HepG2 (cell line): ENCODE results near the gene ETV1. TPM values are rescaled to one million over a fixed set of nuclear protein-coding genes. Genes with fewer than 3 reads are reported as not detected.

Experiments
- ATAC-seq: fragments of 200-7000 bp; cut with Tn5 transposase; 3 replicates; pipeline ENCODE4 v1.9.1; 2020; ENCODE audit warnings: mild to moderate bottlenecking, moderate library complexity
- BruUV-seq: library from RNA; stranded (reverse); fragments of 400-500 nt; replicated peaks from 2 replicates; lab custom pipeline; 2021; lab: Mats Ljungman, UMichigan
- CTCF ChIA-PET: fragments of 300-600 bp; formaldehyde crosslinking; extraction: SDS; loops from one replicate; lab custom pipeline; 2021; ENCODE audit warnings: low total read pairs, inconsistent platforms, low intra/inter-chr PET ratio; lab: Yijun Ruan, JAX
- POLR2A ChIA-PET: fragments of 350-600 bp; sonication (Branson Sonifier 250); formaldehyde crosslinking; loops from one replicate; lab custom pipeline; 2020; ENCODE audit warnings: antibody characterized with exemption, inconsistent platforms; lab: Yijun Ruan, JAX
- DNase-seq: peaks from one replicate; pipeline ENCODE4 v3.0.0-alpha.2; 2015; ENCODE audit warnings: low spot score
- FAIRE-seq: peaks from 3 replicates; lab custom pipeline; 2011; peaks lifted over from hg19 to GRCh38; lab: Jason Lieb, UNC
- H2AFZ ChIP-seq: one replicate; pipeline ENCODE4 v1.6.1; 2011; ENCODE audit warnings: low read length, inconsistent platforms
- H3K27ac ChIP-seq: fragments of 300-600 bp; 3 replicates; pipeline ENCODE4 v1.8.0; 2011; ENCODE audit warnings: mixed run types, mild to moderate bottlenecking, mixed read lengths, low read length, inconsistent platforms; ENCODE audit not compliant: insufficient read depth; ENCODE audit errors: extremely low read length
- H3K27me3 ChIP-seq, 2 experiments: fragments of 200-600 bp in 1 of 2; 2 replicates in 1 of 2; 3 replicates in 1 of 2; pipeline versions ENCODE4 v1.6.0 to v1.8.0; 2011; ENCODE audit warnings: low read length in 2 of 2, mild to moderate bottlenecking in 2 of 2, moderate library complexity in 2 of 2, inconsistent platforms in 1 of 2; ENCODE audit not compliant: insufficient read depth in 2 of 2, control insufficient read depth in 1 of 2
- H3K36me3 ChIP-seq, 2 experiments: fragments of 200-600 bp in 1 of 2; replicated peaks in 1 of 2; 2 replicates in 1 of 2; 3 replicates in 1 of 2; pipeline versions ENCODE4 v1.5.1 to v1.8.0; 2011; ENCODE audit warnings: low read length in 2 of 2, inconsistent platforms in 1 of 2; ENCODE audit not compliant: insufficient read depth in 2 of 2, control insufficient read depth in 1 of 2
- H3K4me1 ChIP-seq: 2 replicates; pipeline ENCODE4 v1.5.1; 2012; ENCODE audit warnings: low read length, inconsistent platforms; ENCODE audit not compliant: insufficient read depth
- H3K4me2 ChIP-seq: 2 replicates; pipeline ENCODE4 v1.6.0; 2011; ENCODE audit warnings: low read depth, low read length, inconsistent platforms
- H3K4me3 ChIP-seq, 3 experiments: fragments of 200-600 bp in 1 of 3; sonication (generic), shearing (Covaris generic) in 1 of 3; replicated peaks in 1 of 3; 2 replicates each; pipeline ENCODE4 v1.5.1; 2011 to 2016; ENCODE audit warnings: low read length in 3 of 3, inconsistent platforms in 2 of 3, low read depth in 2 of 3, mild to moderate bottlenecking in 2 of 3, control low read depth in 1 of 3, mixed read lengths in 1 of 3; ENCODE audit not compliant: insufficient read depth in 1 of 3
- H3K79me2 ChIP-seq: one replicate; pipeline ENCODE4 v1.6.1; 2011; ENCODE audit warnings: low read length, inconsistent platforms; ENCODE audit not compliant: insufficient read depth
- H3K9ac ChIP-seq: 2 replicates; pipeline ENCODE4 v1.6.0; 2011; ENCODE audit warnings: mild to moderate bottlenecking, low read depth, low read length, inconsistent platforms; ENCODE audit not compliant: insufficient read depth
- H3K9me3 ChIP-seq: 2 replicates; pipeline ENCODE4 v1.5.1; 2012; ENCODE audit warnings: mild to moderate bottlenecking, low read length
- H4K20me1 ChIP-seq: 2 replicates; pipeline ENCODE4 v1.6.0; 2011; ENCODE audit warnings: inconsistent platforms, mild to moderate bottlenecking, low read length, moderate library complexity; ENCODE audit not compliant: insufficient read depth
- ATF7 ChIP-seq, 2 experiments: fragments of 450-650 bp in 1 of 2; sonication (generic) in 1 of 2; formaldehyde crosslinking in 1 of 2; IDR thresholded peaks; 2 replicates each; pipeline versions ENCODE4 v1.4.0 to v1.6.1; 2016 to 2020; ENCODE audit warnings: antibody characterized with exemption in 1 of 2, mild to moderate bottlenecking in 1 of 2, missing genetic modification reagents in 1 of 2
- CREB1 ChIP-seq, 2 experiments: fragments of 450-650 bp in 1 of 2; IDR thresholded peaks; 2 replicates each; pipeline ENCODE4 v1.6.1; 2016 to 2017; ENCODE audit warnings: control low read depth in 1 of 2, mild to moderate bottlenecking in 1 of 2, missing compliant biosample characterization in 1 of 2, missing genetic modification characterization in 1 of 2
- HHEX ChIP-seq: IDR thresholded peaks from 2 replicates; pipeline ENCODE4 v1.6.1; 2016; ENCODE audit warnings: control low read depth
- PHF8 ChIP-seq: sonication (generic); formaldehyde crosslinking; IDR thresholded peaks from 2 replicates; pipeline ENCODE4 v1.5.0; 2020; ENCODE audit warnings: missing genetic modification reagents
- PLRG1 ChIP-seq: fragments of 450-650 bp; conservative IDR thresholded peaks from 2 replicates; pipeline ENCODE4 v1.6.1; 2016
- SNAI1 ChIP-seq: sonication (generic); formaldehyde crosslinking; IDR thresholded peaks from 2 replicates; pipeline ENCODE4 v1.5.0; 2020; ENCODE audit warnings: mild to moderate bottlenecking, missing genetic modification reagents, borderline replicate concordance
- STAT6 ChIP-seq: sonication (generic); formaldehyde crosslinking; IDR thresholded peaks from 2 replicates; pipeline ENCODE4 v1.4.0; 2020; ENCODE audit warnings: missing genetic modification reagents, mild to moderate bottlenecking, borderline replicate concordance
- WIZ ChIP-seq: sonication (generic); formaldehyde crosslinking; IDR thresholded peaks from 2 replicates; pipeline ENCODE4 v1.5.1; 2020; ENCODE audit warnings: mild to moderate bottlenecking, missing genetic modification reagents
- ZBTB20 ChIP-seq: sonication (generic); formaldehyde crosslinking; IDR thresholded peaks from 2 replicates; pipeline ENCODE4 v1.8.1; 2023; ENCODE audit warnings: missing genetic modification reagents, low read depth, mild to moderate bottlenecking, borderline replicate concordance
- ZKSCAN5 ChIP-seq: sonication (generic); formaldehyde crosslinking; IDR thresholded peaks from 2 replicates; pipeline ENCODE4 v1.5.1; 2020; ENCODE audit warnings: mild to moderate bottlenecking, missing genetic modification reagents
- ZNF234 ChIP-seq: sonication (generic); formaldehyde crosslinking; conservative IDR thresholded peaks from 2 replicates; pipeline ENCODE4 v1.5.1; 2020; ENCODE audit warnings: mild to moderate bottlenecking, missing genetic modification reagents
- ZNF549 ChIP-seq: sonication (generic); formaldehyde crosslinking; IDR thresholded peaks from 2 replicates; pipeline ENCODE4 v1.5.0; 2020; ENCODE audit warnings: missing genetic modification reagents
- ZNF562 ChIP-seq: sonication (generic); formaldehyde crosslinking; IDR thresholded peaks from 2 replicates; pipeline ENCODE4 v1.8.0; 2022; ENCODE audit warnings: missing genetic modification reagents, borderline replicate concordance
- WGBS: methylation state at CpG from one replicate; pipeline ENCODE4 v1.1.6; 2017; ENCODE audit warnings: low lambda C conversion rate; 5-methylcytosine and 5-hydroxymethylcytosine counted together
- in situ Hi-C: cut with HindIII; loops from 2 replicates; pipeline ENCODE4 v1.10.0; 2017; ENCODE audit warnings: low pct_unique_long_range_greater_than_20kb; ENCODE audit not compliant: extremely low pct_ligation_motif_present
- intact Hi-C: fragments of 100-400 bp; cut with micrococcal nuclease; formaldehyde crosslinking; loops from one replicate; pipeline ENCODE4 v1.10.0; 2022; ENCODE audit not compliant: unreplicated experiment
- polyA plus RNA-seq, 8 experiments: library from polyadenylated mRNA; depleted of rRNA in 3 of 8; stranded (reverse) in 7 of 8; unstranded in 1 of 8; fragments of >200 nt; fragmentation: Illumina TruSeq in 4 of 8; extraction: Trizol in 4 of 8; gene quantifications; 2 replicates each; pipeline versions ENCODE4 v1.2.1 to v1.2.3, GENCODE V29; 2011 to 2016; ENCODE audit warnings: low read depth in 4 of 8, missing spikeins in 1 of 8, mixed read lengths in 1 of 8; ENCODE audit not compliant: insufficient read depth in 1 of 8
- total RNA-seq, 5 experiments: library from RNA; depleted of rRNA; stranded (reverse); fragments of >200 nt; fragmentation: Illumina TruSeq; extraction: Trizol; gene quantifications; 2 replicates each; pipeline ENCODE4 v1.2.3, GENCODE V29; 2016; ENCODE audit warnings: low read depth in 1 of 5
- TF ChIP-seq, protein P1 (sequence below): sonication (generic); IDR thresholded peaks from 2 replicates; pipeline ENCODE4 v1.6.1; 2016; ENCODE audit warnings: low read depth, borderline replicate concordance

The ETV1 gene
- total and polyA plus RNA-seq, 2 of the 13 experiments (the other 11 are each of a cell fraction or from before 2014, with no cell fraction given): 0.04 to 0.24 TPM

GRCh38 chr7:13910805-13911551 is 78.5 kb downstream of the ETV1 start:
- Histone ChIP-seq H3K9me3 (peaks cover 71% of the 10 kb centered on the region), H3K36me3 (no peaks in the 10 kb centered on the region), H3K4me1 (no peaks in the 10 kb centered on the region), H3K27me3 (no peaks in the 10 kb centered on the region), H3K27ac (no peak overlapping the region), H3K79me2 (no peaks in the 10 kb centered on the region), H4K20me1 (no peaks in the 10 kb centered on the region), H3K4me2 (no peak overlapping the region), H3K4me3 (no peak overlapping the region), H2AFZ (no peak overlapping the region), H3K9ac (no peak overlapping the region)
- 51% methylated on average over 8 of the region's 8 CpGs for WGBS
- no peak for DNase-seq
- ChIA-PET POLR2A (no interaction called here), CTCF (no interaction called here)
- intact Hi-C loops (no loop called here), in situ Hi-C loops (no loop called here)
- TF ChIP-seq CREB1 (IDR thresholded peaks at IDR 0.05) (peak; percentile 62), CREB1 (CRISPR knock-in tag; IDR thresholded peaks at IDR 0.05) (no peak), ATF7 (IDR thresholded peaks at IDR 0.05) (peak; percentile 91), ATF7 (CRISPR knock-in tag; IDR thresholded peaks at IDR 0.05) (no peak), ZNF234 (CRISPR knock-in tag) (no peak)
- BruUV-seq: no TSS peak
- ATAC-seq: no peak
- FAIRE-seq: no peak

GRCh38 chr7:13908667-13909397 is 80.6 kb downstream of the ETV1 start:
- WGBS: 40% methylated on average over 8 of the region's 8 CpGs
- H3K4me3 ChIP-seq: no peak overlapping the region
- H3K4me1 ChIP-seq: no peaks in the 10 kb centered on the region
- H3K27me3 ChIP-seq: no peaks in the 10 kb centered on the region
- no peaks in the 10 kb centered on the region for H4K20me1 ChIP-seq
- no peak overlapping the region for H3K4me2 ChIP-seq
- H3K9me3 ChIP-seq: peaks cover 81% of the 10 kb centered on the region
- no peaks in the 10 kb centered on the region for H3K36me3 ChIP-seq
- H3K27ac ChIP-seq: no peak overlapping the region
- no peak overlapping the region for H3K9ac ChIP-seq
- in situ Hi-C loops: no loop called here
- ChIA-PET CTCF (no interaction called here), POLR2A (no interaction called here)
- FAIRE-seq (no peak), DNase-seq (no peak), ATAC-seq (no peak)
- no TSS peak for BruUV-seq
- H2AFZ ChIP-seq: no peak overlapping the region
- H3K79me2 ChIP-seq: no peaks in the 10 kb centered on the region
- intact Hi-C loops: no loop called here
- TF ChIP-seq HHEX (CRISPR knock-in tag) (no peak), ZNF562 (CRISPR knock-in tag) (no peak), PHF8 (CRISPR knock-in tag) (no peak), PLRG1 (no peak), SNAI1 (CRISPR knock-in tag) (no peak), STAT6 (CRISPR knock-in tag) (no peak), ZBTB20 (no peak), WIZ (CRISPR knock-in tag) (no peak), ZNF549 (CRISPR knock-in tag) (no peak), ZKSCAN5 (no peak)
- TF ChIP-seq, protein P1, sequence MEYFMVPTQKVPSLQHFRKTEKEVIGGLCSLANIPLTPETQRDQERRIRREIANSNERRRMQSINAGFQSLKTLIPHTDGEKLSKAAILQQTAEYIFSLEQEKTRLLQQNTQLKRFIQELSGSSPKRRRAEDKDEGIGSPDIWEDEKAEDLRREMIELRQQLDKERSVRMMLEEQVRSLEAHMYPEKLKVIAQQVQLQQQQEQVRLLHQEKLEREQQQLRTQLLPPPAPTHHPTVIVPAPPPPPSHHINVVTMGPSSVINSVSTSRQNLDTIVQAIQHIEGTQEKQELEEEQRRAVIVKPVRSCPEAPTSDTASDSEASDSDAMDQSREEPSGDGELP: no peak
